Right hindlimb (tissue), 1 donor: ENCODE results near the gene SUN3.
A peak's percentile ranks its signal among the peaks of the same experiment; 100 is the strongest.

Experiments
- DNase-seq: peaks from one replicate; pipeline ENCODE4 v3.0.0-alpha.2; 2018

Gene SUN3

DNA sequence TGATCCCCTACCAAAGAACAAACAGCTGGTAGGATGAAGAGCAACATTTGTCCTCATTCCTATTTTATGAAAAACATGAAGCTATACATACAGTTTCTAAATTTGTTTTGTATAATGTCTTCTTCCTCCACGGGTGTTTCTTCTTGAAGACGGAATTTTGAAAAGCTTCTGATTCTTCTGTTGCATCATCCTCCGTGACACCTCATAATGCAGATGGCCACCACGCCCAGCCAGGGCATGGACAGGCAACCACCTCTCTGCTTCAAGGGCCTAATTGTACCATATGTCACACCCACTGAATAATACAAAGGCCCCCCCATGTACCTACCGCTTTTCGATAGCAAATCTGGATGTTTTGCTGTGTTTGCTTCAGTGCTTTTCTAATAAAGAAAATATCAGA is at the start of gene SUN3:
SUN3 (minus strand) TSS at position 170 of the 400 bp plus-strand sequence; CDS start at position 1, 169 bp downstream.
- DNase-seq: no peak

DNA sequence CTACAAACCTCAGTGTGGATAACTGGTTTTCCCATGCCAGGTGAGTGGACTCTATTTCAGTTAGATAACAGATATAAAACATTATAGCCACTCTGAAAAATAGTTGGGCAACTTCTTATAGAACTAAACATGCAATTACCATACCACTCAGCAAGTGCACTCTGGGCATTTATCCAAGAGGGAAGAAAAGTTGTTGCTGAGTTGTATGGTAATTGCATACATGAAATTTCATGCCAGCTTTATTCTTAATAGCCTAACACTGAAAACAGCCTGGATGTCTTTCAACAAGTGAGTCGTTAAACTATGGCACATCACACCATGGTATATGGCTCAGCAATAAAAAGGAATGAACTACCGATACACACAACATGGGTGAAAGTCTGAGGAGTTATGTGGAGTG is 49.6 kb upstream of the SUN3 start:
- DNase-seq: no peak

DNA sequence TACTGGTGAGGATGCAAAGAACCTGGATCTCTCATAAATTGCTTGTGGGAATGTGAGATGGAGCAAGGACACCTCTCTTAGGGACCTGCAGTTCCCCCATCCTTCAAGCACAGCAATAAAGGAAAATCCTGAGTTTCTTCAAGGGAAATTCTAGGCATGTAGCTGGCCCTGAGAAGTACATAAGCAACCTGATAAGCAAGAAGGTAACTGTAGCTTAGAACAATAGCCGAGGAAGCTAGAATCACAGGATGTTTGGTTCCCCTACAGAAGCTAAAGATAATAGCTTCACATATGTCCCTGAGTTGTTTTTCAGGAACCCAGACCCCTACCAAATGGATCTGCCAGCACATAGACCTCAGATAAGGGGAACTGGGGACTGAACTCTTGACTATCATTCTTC is 48.5 kb upstream of the SUN3 start:
- DNase-seq: no peak

GRCh38 chr7:48074204-48074654 is 45.3 kb upstream of the SUN3 start:
- DNase-seq: no peak

GRCh38 chr7:48067475-48067874 is 38.6 kb upstream of the SUN3 start:
- DNase-seq: no peak

- no peak for DNase-seq
Measured at GRCh38 chr7:48063985-48064384, 35.1 kb upstream of the SUN3 start.

GRCh38 chr7:48059706-48060105 is 30.8 kb upstream of the SUN3 start:
- no peak for DNase-seq

DNA sequence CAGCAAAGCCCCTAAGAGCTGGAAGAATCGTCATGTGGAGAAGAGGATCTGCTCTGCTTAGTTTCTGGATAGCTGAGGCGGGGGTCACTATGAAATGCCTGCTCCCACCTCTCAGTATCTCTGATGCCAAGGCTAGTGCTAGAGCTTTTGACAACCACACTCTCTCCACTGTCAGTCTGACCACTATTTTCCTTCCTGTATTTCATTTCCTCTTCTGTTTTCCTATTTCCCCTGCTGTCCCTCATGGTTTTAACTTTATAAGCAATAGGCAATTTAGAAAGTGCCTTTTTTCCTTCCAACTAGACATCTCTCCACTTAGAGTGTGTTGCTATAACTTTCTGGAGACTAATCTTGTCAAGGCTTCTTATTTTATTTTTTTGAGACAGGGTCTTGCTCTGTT is 30.1 kb upstream of the SUN3 start:
- no peak for DNase-seq

GRCh38 chr7:48053736-48054135 is 24.8 kb upstream of the SUN3 start:
- no peak for DNase-seq

DNA sequence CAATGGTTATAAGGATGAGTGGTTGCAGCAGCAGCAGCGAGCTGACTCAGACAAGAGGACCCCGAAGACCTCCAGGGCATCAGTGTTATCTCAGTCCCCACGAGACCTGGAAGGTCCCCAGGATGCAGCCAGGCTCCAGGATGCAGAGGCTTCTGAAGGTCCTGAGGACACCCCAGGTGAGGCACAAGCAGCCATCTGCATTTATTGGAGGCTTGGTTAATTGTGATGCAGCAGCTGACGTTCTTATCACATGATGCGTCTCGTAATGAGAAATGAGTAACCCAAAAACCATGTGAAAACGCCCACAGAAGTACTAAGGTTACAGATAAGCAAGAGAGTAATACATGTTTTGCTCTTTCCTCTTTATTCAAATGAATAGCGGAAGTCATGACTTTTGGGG is 23.8 kb upstream of the SUN3 start:
- DNase-seq: no peak

GRCh38 chr7:48049850-48050249 is 20.9 kb upstream of the SUN3 start:
- DNase-seq: no peak

DNA sequence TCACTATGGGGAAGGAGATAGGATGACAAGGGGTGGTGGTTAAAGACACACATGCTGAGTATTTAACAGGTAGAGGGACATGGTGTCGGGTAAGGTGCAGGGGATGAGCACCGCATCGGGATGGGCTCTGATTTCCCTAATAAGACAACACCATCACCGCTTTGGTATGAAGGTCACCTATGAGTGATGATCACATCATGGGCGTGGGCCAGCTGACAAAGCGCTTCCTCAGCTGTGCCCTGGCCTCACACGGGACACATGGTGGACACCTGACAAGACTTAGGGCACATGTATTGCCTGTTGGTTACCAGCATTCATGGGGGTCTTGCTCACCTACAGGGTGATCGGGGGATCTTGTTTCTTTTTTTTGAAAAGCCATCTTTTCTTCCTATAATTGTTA is 19.2 kb upstream of the SUN3 start:
- DNase-seq: no peak

DNA sequence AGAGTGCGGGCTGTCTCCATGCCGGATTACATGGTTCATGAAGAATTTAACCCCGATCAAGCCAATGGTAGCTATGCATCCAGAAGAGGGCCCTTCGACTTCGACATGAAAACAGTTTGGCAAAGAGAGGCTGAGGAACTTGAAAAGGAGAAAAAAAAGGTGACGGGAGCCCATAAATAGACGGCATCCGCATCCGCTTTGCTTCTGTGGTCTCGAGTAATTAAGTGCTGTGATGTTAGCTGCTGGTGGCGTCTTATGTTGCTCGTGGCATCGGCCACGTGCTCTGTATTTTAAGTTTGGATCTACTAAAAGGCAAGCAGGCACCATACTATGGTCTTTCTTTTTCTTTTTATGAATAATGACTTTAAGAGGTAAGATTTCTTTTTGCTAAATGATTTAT is 17.6 kb upstream of the SUN3 start:
- DNase-seq: no peak

DNA sequence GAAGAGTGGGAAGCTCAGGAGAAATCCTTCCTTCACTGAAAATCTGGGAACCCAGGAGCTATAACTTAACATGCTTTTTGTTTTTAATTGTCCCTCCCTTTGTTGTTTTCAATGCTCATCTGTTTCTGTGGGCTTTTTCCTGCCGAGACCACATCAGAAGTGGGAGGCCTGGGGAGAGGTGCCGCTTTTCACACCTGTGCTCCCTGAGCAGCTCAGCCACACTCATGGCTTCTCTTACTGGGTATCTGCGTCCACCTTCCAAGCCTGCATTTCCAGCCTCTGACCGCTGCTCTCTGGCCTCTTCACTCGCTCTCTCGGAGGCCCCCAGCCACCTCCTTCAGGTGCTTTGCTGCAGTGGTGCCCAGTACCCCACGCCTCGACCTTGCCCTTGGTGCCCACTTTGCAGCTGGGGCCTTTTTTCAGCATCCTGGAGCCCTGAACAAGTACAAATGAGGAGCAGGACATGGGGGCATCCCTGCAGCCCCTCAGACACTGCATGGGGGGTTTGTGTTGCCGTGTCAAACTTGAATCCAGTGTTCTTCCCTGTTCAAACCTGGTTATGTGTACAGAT is 16.4 kb upstream of the SUN3 start:
- DNase-seq: no peak

DNA sequence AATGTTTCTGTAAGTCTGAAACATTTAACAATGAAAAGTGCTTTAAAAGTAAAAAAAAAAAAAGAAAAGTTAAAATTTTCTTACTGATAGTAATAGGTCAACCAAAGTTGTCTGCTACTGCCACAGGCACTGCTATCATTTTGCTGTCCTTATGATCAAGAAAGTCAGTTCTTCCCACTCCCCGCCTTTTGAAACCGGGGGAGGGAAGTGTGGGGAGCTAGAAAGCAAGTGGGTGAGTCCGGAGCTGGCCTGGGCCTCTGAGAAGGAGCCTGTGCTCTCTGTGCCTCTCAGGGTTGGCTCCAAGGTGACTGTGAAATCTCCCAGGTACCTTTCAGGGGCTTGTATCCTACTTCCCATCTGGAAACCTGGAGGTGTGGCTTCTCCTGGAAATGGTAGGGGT is 13.7 kb upstream of the SUN3 start:
- DNase-seq: no peak

- DNase-seq: no peak
Measured at GRCh38 chr7:48042216-48042615, 13.3 kb upstream of the SUN3 start.

GRCh38 chr7:48041653-48041970 is 12.7 kb upstream of the SUN3 start:
- no peak for DNase-seq

- no peak for DNase-seq
Measured at GRCh38 chr7:48040944-48041652, 12.2 kb upstream of the SUN3 start.

- DNase-seq: no peak
Measured at GRCh38 chr7:48038815-48039506, 10.1 kb upstream of the SUN3 start.

DNA sequence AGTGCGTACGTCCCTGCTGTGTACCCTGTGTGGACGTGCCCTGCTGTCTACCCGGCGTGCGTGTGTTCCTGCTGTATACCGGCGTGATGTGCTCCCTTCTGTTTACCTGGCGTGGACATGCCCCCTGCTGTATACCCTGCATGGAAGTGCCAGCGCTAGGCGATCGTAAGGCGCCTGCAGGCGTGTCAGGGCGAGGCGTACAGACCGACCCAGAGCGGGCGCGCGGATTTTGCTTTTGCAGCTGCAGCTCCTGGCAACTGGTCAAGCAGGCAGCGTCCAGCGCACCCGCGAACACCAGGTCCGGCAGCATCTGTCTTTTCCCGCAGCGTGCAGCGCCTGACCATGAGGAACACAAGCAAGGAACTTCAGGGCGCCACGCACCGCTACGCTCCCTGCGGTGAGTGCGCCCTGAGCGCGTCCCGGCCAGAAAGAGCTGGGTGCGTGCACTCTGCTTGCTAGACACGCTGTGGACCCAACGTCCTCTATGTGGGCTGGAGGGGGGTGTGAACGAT is 7.1 kb upstream of the SUN3 start:
- peak; percentile 55 for DNase-seq

GRCh38 chr7:48035301-48035966 is 6.5 kb upstream of the SUN3 start, which contains the start of gene C7orf57:
Gene C7orf57, plus strand, starts transcription at chr7:48035543. Its CDS starts 766 bp downstream, at chr7:48036309.
- DNase-seq: peak; percentile 92

DNA sequence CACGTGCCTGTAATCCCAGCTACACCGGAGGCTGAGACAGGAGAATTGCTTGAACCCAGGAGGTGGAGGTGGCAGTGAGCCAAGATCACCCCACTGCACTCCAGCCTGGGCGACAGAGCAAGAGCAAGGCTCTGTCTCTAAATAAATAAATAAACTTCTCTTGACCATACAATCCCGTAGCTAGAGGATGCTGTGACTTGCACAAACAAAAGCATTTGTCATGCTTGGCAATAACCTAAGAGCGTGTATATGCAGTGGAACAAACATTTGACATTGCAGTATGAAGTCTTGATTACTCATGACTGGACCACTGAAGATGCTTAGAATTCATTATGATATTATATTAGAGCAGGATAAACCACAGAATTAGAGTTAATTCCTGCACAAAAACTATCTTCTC is 5.0 kb upstream of the SUN3 start:
- DNase-seq: no peak

DNA sequence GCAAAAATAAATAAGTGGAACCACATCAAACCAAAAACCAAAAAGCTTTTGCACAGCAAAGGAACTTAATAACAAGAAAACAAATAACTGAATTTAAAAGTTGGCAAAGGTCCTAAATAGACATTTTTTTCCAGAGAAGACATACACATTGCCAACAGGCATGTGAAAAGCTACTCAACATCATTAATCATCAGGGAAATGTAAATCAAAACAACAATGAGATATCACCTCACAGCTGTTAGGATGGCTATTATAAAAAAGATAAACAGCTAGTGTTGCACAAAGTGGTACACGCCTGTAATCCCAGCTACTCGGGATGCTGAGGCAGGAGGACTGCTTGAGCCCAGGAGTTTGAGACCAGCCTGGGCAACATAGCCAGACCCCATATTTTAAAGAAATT is 2.2 kb upstream of the SUN3 start:
- DNase-seq: no peak

DNA sequence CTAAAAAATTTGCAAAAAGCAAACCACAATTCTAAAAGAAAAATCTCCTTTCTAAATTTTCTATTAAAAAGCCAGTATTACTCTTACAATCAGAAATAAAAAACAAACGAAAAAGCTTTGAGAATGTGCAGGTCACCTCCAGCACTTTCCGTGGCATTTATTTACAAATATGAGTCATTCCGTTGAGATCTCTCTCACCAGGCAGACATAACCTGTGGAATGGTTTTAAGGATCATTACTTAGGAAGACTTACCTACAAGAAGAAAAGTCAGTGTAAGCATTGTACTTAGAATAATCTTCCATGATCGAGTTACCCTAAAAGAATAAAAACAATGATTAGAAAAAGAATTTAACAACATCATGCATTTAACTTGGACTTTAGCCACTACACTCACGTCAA is 3.3 kb downstream of the SUN3 start:
- no peak for DNase-seq
